H1 (cell line): ENCODE measurements around the gene LY6G6D. TPM values are rescaled to one million over a fixed set of nuclear protein-coding genes. Genes with fewer than 3 reads are reported as not detected.

Source experiments
- CEBPB ChIP-seq: IDR thresholded peaks from 2 replicates; pipeline ENCODE4 v1.6.1; 2012; ENCODE audit warnings: low read depth, low read length
- CTBP2 ChIP-seq: IDR thresholded peaks from 2 replicates; pipeline ENCODE4 v1.7.0; 2011; ENCODE audit warnings: borderline replicate concordance, mild to moderate bottlenecking, moderate library complexity, mixed read lengths, low read length; ENCODE audit not compliant: insufficient read depth, insufficient read length
- CTCF ChIP-seq, 3 experiments: IDR thresholded peaks; 1 replicate in 2 of 3; 2 replicates in 1 of 3; pipeline versions ENCODE4 v1.5.1 to v1.6.1; 2011; ENCODE audit warnings: low read length in 3 of 3, mild to moderate bottlenecking in 3 of 3, inconsistent platforms in 2 of 3, low read depth in 1 of 3, moderate library complexity in 1 of 3; ENCODE audit not compliant: insufficient read depth in 1 of 3; ENCODE audit errors: control extremely low read depth in 1 of 3
- EGR1 ChIP-seq: IDR thresholded peaks from 2 replicates; pipeline ENCODE4 v1.6.1; 2011; ENCODE audit warnings: low read depth, low read length, borderline replicate concordance
- GTF2F1 ChIP-seq: IDR thresholded peaks from 2 replicates; pipeline ENCODE4 v1.6.1; 2012; ENCODE audit warnings: low read depth, low read length, improper control_type of control experiment, borderline replicate concordance
- HDAC2 ChIP-seq, 2 experiments: fragments of 300-600 bp in 1 of 2; sonication (generic) in 1 of 2; IDR thresholded peaks; 2 replicates each; pipeline ENCODE4 v1.6.1; 2011 to 2012; ENCODE audit warnings: low read depth in 2 of 2, low read length in 2 of 2, mild to moderate bottlenecking in 2 of 2, moderate library complexity in 2 of 2, borderline replicate concordance in 1 of 2, inconsistent platforms in 1 of 2
- RXRA ChIP-seq: IDR thresholded peaks from 2 replicates; pipeline ENCODE4 v1.6.1; 2011; ENCODE audit warnings: low read depth, mild to moderate bottlenecking, low read length, moderate library complexity; ENCODE audit not compliant: insufficient read depth
- SAP30 ChIP-seq: fragments of 300-600 bp; sonication (generic); IDR thresholded peaks from 2 replicates; pipeline ENCODE4 v1.7.1; 2012; ENCODE audit warnings: low read length, moderate library complexity, mild to moderate bottlenecking, inconsistent platforms; ENCODE audit not compliant: insufficient read depth, insufficient replicate concordance
- SP1 ChIP-seq: IDR thresholded peaks from 2 replicates; pipeline ENCODE4 v1.6.1; 2011; ENCODE audit warnings: low read depth, low read length
- TBP ChIP-seq: IDR thresholded peaks from 2 replicates; pipeline ENCODE4 v1.6.1; 2011; ENCODE audit warnings: low read depth, low read length, improper control_type of control experiment
- TEAD4 ChIP-seq: IDR thresholded peaks from 2 replicates; pipeline ENCODE4 v1.6.1; 2012; ENCODE audit warnings: low read depth, low read length, inconsistent platforms, mixed read lengths
- ZNF274 ChIP-seq: IDR thresholded peaks from 2 replicates; pipeline ENCODE4 v1.7.0; 2012; ENCODE audit warnings: low read length, borderline replicate concordance; ENCODE audit errors: extremely low read depth
- polyA plus RNA-seq, 7 experiments: library from polyadenylated mRNA; depleted of rRNA in 3 of 7; stranded (reverse) in 5 of 7; unstranded in 2 of 7; fragments of >200 nt in 5 of 7; fragments of 200-250 nt in 2 of 7; gene quantifications; 1 replicate in 5 of 7; 2 replicates in 1 of 7; 4 replicates in 1 of 7; pipeline versions ENCODE4 v1.2.1 to v1.2.3, GENCODE V29; 2011 to 2013; ENCODE audit warnings: missing spikeins in 2 of 7, mixed read lengths in 2 of 7
- total RNA-seq: library from RNA; stranded (reverse); fragmentation: NEBNext Ultra II Directional; extraction: Animal tissue kit (Norgen Biotek cat#: 25700); gene quantifications from 2 replicates; pipeline ENCODE4 v1.2.1, GENCODE V29; 2021

The LY6G6D gene
- total and polyA plus RNA-seq, 2 of the 8 experiments (the other 6 are each of a cell fraction or from before 2014, with no cell fraction given), result 1.8 TPM; not detected in 1

- no peak for TF ChIP-seq SP1
- TF ChIP-seq EGR1, result 0 out of 2 replicates have a peak, but pooled peaks have one; percentile 12
- TF ChIP-seq CTCF (IDR thresholded peaks at IDR 0.05; ENCODE audit: control extremely low read depth in 1 of 3, insufficient read depth in 1 of 3, low read depth in 1 of 3, low read length in 3 of 3), result peak; percentile 52 to 74 (median 72); a peak in 3 of 4 replicates
- TF ChIP-seq RXRA, result no peak
- 0 out of 4 replicates have a peak, but pooled peaks of 1 of the 2 experiments have one; percentile 45 for TF ChIP-seq HDAC2 (IDR thresholded peaks at IDR 0.05; ENCODE audit: borderline replicate concordance in 1 of 2, low read depth in 2 of 2, low read length in 2 of 2)
- TF ChIP-seq GTF2F1, result no peak
- TF ChIP-seq CTBP2, result no peak
- TF ChIP-seq SAP30, result no peak
- TF ChIP-seq CEBPB, result no peak
- no peak for TF ChIP-seq TEAD4
- no peak for TF ChIP-seq TBP
- TF ChIP-seq ZNF274, result no peak
Observed at GRCh38 chr6:31717499-31718222, 2.5 kb downstream of the LY6G6D start (continued).
